LNCAP (cell line): ENCODE data around the gene DNAJC12.

Experiments used
- TF ChIP-seq, protein P1 (sequence below): fragments of 450-650 bp; IDR thresholded peaks from 2 replicates; pipeline ENCODE4 v1.5.1; 2017; ENCODE audit warnings: mild to moderate bottlenecking

The DNAJC12 gene

DNA sequence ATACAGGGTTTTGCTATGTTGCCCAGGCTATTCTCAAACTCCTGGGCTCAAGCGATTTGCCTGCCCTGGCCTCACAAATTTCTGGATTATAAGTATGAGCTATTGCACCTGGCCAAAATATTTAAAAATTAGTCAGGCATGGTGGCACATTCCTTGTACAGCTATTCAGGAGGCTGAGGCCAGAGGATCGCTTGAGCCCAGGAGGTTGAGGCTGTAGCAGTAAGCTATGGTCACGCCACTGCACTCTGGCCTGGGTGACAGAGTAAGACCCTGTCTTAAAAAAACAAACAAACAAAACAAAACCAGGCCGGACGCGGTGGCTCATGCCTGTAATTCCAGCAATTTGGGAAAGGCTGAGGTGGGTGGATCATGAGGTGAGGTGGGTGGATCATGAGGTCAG lies 32.0 kb upstream of the DNAJC12 start:
- TF ChIP-seq, protein P1, sequence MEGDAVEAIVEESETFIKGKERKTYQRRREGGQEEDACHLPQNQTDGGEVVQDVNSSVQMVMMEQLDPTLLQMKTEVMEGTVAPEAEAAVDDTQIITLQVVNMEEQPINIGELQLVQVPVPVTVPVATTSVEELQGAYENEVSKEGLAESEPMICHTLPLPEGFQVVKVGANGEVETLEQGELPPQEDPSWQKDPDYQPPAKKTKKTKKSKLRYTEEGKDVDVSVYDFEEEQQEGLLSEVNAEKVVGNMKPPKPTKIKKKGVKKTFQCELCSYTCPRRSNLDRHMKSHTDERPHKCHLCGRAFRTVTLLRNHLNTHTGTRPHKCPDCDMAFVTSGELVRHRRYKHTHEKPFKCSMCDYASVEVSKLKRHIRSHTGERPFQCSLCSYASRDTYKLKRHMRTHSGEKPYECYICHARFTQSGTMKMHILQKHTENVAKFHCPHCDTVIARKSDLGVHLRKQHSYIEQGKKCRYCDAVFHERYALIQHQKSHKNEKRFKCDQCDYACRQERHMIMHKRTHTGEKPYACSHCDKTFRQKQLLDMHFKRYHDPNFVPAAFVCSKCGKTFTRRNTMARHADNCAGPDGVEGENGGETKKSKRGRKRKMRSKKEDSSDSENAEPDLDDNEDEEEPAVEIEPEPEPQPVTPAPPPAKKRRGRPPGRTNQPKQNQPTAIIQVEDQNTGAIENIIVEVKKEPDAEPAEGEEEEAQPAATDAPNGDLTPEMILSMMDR, result no peak

DNA sequence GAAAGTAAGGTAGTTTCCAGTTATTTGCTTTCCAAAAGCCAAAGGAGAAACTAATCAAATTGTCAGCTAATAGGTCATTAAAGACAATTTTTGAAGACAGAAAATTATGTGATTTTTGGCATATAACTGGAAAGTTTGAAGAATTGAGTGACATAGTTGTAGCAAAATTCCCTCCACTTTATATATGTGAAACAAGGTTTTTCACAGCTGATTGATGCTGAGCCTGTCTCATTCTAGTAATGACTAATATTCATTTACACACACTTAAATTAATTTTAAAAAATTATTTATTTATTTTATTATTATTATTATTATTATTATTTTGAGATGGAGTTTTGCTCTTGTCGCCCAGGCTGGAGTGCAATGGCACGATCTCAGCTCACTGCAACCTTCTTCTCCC lies 30.1 kb upstream of the DNAJC12 start:
- TF ChIP-seq, protein P1, result no peak

DNA sequence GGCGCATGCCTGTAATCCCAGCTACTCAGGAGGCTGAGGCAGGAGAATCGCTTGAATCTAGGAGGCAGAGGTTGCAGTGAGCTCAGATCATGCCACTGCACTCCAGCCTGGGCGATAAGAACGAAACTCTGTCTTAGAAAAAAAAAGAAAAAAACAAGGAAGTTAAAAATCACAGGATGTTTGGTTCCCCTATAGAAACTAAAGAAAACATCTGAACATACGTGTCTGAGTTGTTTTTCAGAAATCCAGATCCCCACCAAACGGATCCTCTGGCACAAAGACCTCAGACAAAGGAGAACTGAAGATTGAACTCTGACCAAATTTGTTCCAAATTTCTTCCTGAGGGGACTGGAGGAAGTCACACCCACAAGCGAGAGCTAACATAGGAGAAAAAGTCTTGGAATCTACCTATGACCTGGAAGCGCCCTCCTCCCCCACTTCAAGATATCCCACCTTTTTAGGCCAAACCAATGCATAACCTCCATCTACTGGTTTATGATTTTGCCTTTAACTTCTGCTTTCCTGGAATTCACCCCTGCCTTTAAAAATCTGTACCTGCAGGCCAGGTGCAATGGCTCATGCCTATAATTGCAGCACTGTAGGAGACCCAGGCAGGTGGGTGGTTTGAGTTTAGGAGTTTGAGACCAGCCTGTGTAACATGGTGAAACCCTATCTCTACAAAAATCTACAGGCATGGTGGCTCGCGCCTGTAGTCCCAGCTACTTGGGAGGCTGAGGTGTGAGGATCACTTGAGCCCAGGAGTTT lies 26.8 kb upstream of the DNAJC12 start:
- TF ChIP-seq, protein P1, result no peak

DNA sequence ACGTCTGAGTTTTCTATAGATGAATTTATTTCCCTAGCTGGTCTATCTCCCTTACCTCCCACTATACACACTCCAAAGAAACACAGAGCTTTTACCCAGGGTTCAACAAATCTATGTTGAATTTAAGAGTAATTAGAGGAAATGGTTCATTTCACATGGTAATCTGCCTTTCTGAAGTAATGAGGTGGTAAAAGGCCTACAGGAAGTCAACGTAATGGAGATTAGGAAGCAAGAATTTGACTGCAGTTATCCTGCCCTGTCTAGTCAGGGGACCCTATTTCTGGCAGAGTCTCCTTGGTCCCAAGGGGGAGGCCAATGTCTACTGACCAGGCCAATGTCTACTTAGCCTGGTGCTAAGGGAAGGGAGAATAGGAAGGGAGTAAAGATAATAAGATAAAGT lies 25.1 kb upstream of the DNAJC12 start:
- TF ChIP-seq, protein P1, result no peak

DNA sequence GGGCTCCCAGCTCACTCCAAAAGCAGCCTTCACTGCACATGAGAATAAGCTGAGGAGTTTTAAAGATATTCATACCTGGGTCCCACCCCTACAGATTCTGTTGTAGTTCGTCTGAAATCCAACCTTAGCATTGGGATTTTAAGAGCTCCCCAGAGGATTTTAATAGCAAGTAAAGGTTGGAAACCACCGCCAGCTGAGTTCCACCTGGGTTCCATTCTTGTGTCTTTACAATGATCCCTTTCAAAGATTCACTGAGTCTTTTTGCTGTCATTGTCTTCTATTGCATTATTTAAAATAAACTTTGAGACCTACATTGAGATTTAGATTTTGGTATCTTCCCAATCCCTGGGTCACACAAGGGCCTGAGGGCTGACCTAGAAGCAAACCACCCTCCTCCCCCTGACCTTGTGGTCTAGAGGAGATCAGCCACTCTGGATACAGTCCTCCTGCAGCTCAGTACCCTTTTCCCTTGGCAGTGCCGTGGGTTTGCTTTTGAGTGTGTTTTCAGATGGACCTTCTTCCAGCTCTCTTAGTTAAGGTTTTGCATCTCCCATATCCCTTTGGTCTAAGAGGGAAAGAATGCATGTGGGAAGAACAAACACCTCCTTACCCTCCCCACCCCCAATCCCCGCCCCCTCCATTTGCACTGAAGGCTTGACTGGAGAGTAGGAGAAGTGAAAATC lies 23.9 kb upstream of the DNAJC12 start:
- TF ChIP-seq, protein P1, result no peak

DNA sequence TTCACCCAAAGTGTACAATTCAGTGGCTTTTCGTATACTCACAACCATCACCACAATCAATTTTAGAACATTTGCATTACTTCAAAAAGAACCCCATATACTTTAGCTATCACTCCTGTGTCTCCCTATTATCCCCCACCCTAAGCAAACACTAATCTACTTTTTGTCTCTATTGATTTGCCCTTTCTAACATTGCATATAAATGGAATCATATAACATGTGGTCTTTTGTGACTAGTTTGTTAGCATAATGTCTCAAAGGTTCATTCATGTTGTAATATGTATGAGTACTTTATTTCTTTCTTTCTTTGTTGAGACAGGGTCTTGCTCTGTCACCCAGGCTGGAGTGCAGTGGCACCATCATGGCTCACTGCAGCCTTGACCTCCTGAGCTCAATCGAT lies 21.0 kb upstream of the DNAJC12 start:
- TF ChIP-seq, protein P1, result no peak

DNA sequence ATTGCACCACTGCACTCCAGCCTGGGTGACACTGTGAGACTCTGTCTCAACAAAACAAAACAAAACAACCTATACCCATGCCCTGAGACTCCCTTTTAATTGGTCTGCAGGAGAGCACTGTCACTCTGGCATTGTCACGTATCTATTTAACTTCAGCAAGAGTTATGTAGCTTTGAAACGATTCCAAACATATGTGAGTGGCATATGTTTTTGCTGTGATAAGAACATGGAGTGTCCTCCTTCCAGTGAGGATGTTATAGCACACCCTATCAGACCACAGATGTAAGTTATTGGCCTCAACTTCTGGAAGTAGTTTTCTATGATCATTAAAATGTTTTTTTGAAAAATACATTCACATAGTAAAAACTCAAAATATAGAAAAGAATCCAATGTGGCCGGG lies 15.5 kb upstream of the DNAJC12 start:
- TF ChIP-seq, protein P1, result no peak
